Testis (tissue), 3 donors: ENCODE measurements around the gene AOAH. TPM values are rescaled to one million over a fixed set of nuclear protein-coding genes. Genes with fewer than 3 reads are reported as not detected.

Source experiments
- DNase-seq: peaks from one replicate; pipeline ENCODE4 v3.0.0-alpha.2; 2019
- H3K27ac ChIP-seq, 2 donors: fragments of 200-600 bp; sonication (generic); one replicate each; pipeline ENCODE4 v1.5.1; 2019
- H3K27me3 ChIP-seq: fragments of 200-600 bp; sonication (generic); one replicate; pipeline ENCODE4 v1.5.1; 2019
- H3K36me3 ChIP-seq: fragments of 200-600 bp; sonication (generic); one replicate; pipeline ENCODE4 v1.5.1; 2017; ENCODE audit warnings: low read depth; ENCODE audit errors: missing control alignments
- H3K4me1 ChIP-seq: fragments of 200-600 bp; sonication (generic); one replicate; pipeline ENCODE4 v1.5.1; 2019
- H3K4me3 ChIP-seq, 2 donors: fragments of 200-600 bp; sonication (generic); one replicate each; pipeline ENCODE4 v1.5.1; 2017 to 2019
- H3K9me3 ChIP-seq: fragments of 200-600 bp; sonication (generic); one replicate; pipeline ENCODE4 v1.5.1; 2017
- CTCF ChIP-seq, 3 experiments: fragments of 450-650 bp in 2 of 3; fragments of 200-600 bp in 1 of 3; sonication (generic) in 1 of 3; IDR thresholded peaks; one replicate each; pipeline ENCODE4 v1.5.1; 2016 to 2019; ENCODE audit warnings: antibody characterized with exemption in 3 of 3, mild to moderate bottlenecking in 2 of 3, moderate library complexity in 1 of 3
- POLR2A ChIP-seq: fragments of 450-650 bp; IDR thresholded peaks from one replicate; pipeline ENCODE4 v1.6.1; 2017; ENCODE audit warnings: antibody characterized with exemption, mild to moderate bottlenecking, moderate library complexity
- WGBS, 2 donors: methylation state at CpG; one replicate each; pipeline ENCODE4 v1.1.5; 2018; 5-methylcytosine and 5-hydroxymethylcytosine counted together
- intact Hi-C: fragments of 100-400 bp; cut with DNase I; formaldehyde crosslinking; loops from one replicate; pipeline ENCODE4 v1.15.1; 2023; ENCODE audit warnings: low total_unique reads
- polyA plus RNA-seq: library from polyadenylated mRNA; stranded (reverse); fragments of 350-450 nt; fragmentation: Illumina TruSeq; extraction: RNeasy Lipid Tissue Mini Kit (QIAGEN cat#74804); gene quantifications from one replicate; pipeline ENCODE4 v1.2.3, GENCODE V29; 2014; ENCODE audit warnings: low read depth, low replicate concordance; ENCODE audit not compliant: insufficient read depth
- total RNA-seq, 2 donors: library from RNA; depleted of rRNA; stranded (reverse); fragments of >200 nt; gene quantifications; one replicate each; pipeline ENCODE4 v1.2.3, GENCODE V29; 2016

AOAH gene
- total and polyA plus RNA-seq, 3 donors from 2014 or later, result 1.7 to 4.6 (median 3.8) TPM

GRCh38 chr7:36598054-36598674 is 126.1 kb downstream of the AOAH start:
- H3K4me1 ChIP-seq, result no peaks in the 10 kb centered on the region
- H3K27ac ChIP-seq, result no peak overlapping the region
- no peaks in the 10 kb centered on the region for H3K36me3 ChIP-seq
- no peaks in the 10 kb centered on the region for H3K27me3 ChIP-seq
- 87 to 90% methylated on average over 3 of the region's 3 CpGs for WGBS, 2 donors
- intact Hi-C loops, result no loop called here
- no peaks in the 10 kb centered on the region for H3K9me3 ChIP-seq
- TF ChIP-seq POLR2A, result no peak
- TF ChIP-seq CTCF (IDR thresholded peaks at IDR 0.05), result no peak
- DNase-seq, result no peak
- H3K4me3 ChIP-seq, result no peak overlapping the region

GRCh38 chr7:36597090-36597773 is 127.1 kb downstream of the AOAH start:
- intact Hi-C loops, result no loop called here
- Histone ChIP-seq H3K27me3 (no peaks in the 10 kb centered on the region), H3K4me3 (no peak overlapping the region), H3K36me3 (no peaks in the 10 kb centered on the region), H3K9me3 (no peaks in the 10 kb centered on the region), H3K4me1 (no peaks in the 10 kb centered on the region), H3K27ac (no peak overlapping the region)
- no peak for DNase-seq
- 77 to 81% methylated on average over 7 of the region's 7 CpGs for WGBS, 2 donors
- no peak for TF ChIP-seq CTCF (IDR thresholded peaks at IDR 0.05)
- no peak for TF ChIP-seq POLR2A

- H3K9me3 ChIP-seq, result no peaks in the 10 kb centered on the region
- no peaks in the 10 kb centered on the region for H3K36me3 ChIP-seq
- no peak for DNase-seq
- H3K4me1 ChIP-seq, result no peaks in the 10 kb centered on the region
- no peak overlapping the region for H3K27ac ChIP-seq
- 81 to 88% methylated on average over 2 of the region's 2 CpGs for WGBS, 2 donors
- H3K4me3 ChIP-seq, result no peak overlapping the region
- TF ChIP-seq POLR2A, result no peak
- TF ChIP-seq CTCF (IDR thresholded peaks at IDR 0.05), result no peak
- H3K27me3 ChIP-seq, result no peaks in the 10 kb centered on the region
- intact Hi-C loops, result no loop called here
These were observed 129.8 kb downstream of the AOAH start for GRCh38 chr7:36594445-36594844.

- Histone ChIP-seq H3K36me3 (no peaks in the 10 kb centered on the region), H3K4me3 (no peak overlapping the region), H3K27me3 (no peaks in the 10 kb centered on the region), H3K4me1 (no peaks in the 10 kb centered on the region), H3K27ac (no peak overlapping the region), H3K9me3 (no peaks in the 10 kb centered on the region)
- no peak for TF ChIP-seq CTCF (IDR thresholded peaks at IDR 0.05)
- TF ChIP-seq POLR2A, result no peak
- no peak for DNase-seq
- intact Hi-C loops, result no loop called here
- WGBS, 2 donors, result 92% methylated on average over 3 of the region's 3 CpGs
These were observed 132.7 kb downstream of the AOAH start for GRCh38 chr7:36591636-36592035.

GRCh38 chr7:36589391-36589790 is 134.9 kb downstream of the AOAH start:
- TF ChIP-seq CTCF (IDR thresholded peaks at IDR 0.05) (no peak), POLR2A (no peak)
- no peak for DNase-seq
- Histone ChIP-seq H3K9me3 (no peaks in the 10 kb centered on the region), H3K27ac (no peak overlapping the region), H3K4me1 (no peaks in the 10 kb centered on the region), H3K36me3 (no peaks in the 10 kb centered on the region), H3K27me3 (no peaks in the 10 kb centered on the region), H3K4me3 (no peak overlapping the region)
- 84 to 92% methylated on average over 3 of the region's 3 CpGs for WGBS, 2 donors
- intact Hi-C loops, result no loop called here
